Measurements from ENCODE around the gene MED15.

The MED15 gene

GRCh38 chr22:20533095-20533878, 25.9 kb downstream of the MED15 start:
- peak overlapping the region; percentile 66 for H3K23ac ChIP-seq (ENCODE audit: low read length)
- no peak for DNase-seq
- no peak overlapping the region for H3K4me2 ChIP-seq (ENCODE audit: low read length)
- H3K4ac ChIP-seq (ENCODE audit: low read depth, low read length), result no peak overlapping the region
- peaks cover 47% of the 10 kb centered on the region for H3K79me1 ChIP-seq (ENCODE audit: low read length)
- no peak overlapping the region for H3K18ac ChIP-seq (ENCODE audit: low read length)
- H3K56ac ChIP-seq (ENCODE audit: low read length), result no peak overlapping the region
- H2AK5ac ChIP-seq (ENCODE audit: low read length), result no peak overlapping the region
- no CpG with 5 or more reads among the region's 11 CpGs for WGBS (ENCODE audit: extremely low coverage, insufficient coverage, low lambda C conversion rate)
- H3K4me1 ChIP-seq (ENCODE audit: control insufficient read depth, low read depth, low read length), result peaks cover 9% of the 10 kb centered on the region
- H3K36me3 ChIP-seq (ENCODE audit: control insufficient read depth, insufficient read depth, low read length), result peaks cover 5% of the 10 kb centered on the region
- no peak overlapping the region for H2BK15ac ChIP-seq (replicated peaks; ENCODE audit: low read depth)
- H3K27ac ChIP-seq (ENCODE audit: low read depth, low read length), result no peak overlapping the region
- no peak overlapping the region for H3K9ac ChIP-seq (ENCODE audit: low read length)
- H4K5ac ChIP-seq (ENCODE audit: low read length), result no peak overlapping the region
- H2BK5ac ChIP-seq (ENCODE audit: low read length), result no peak overlapping the region
- H3K79me2 ChIP-seq (ENCODE audit: control insufficient read depth, insufficient read depth, low read length), result peaks cover 43% of the 10 kb centered on the region
- no peak overlapping the region for H4K8ac ChIP-seq (ENCODE audit: low read depth, low read length)
- H3K4me3 ChIP-seq (ENCODE audit: low read length), result no peak overlapping the region
- H3K27me3 ChIP-seq (ENCODE audit: insufficient read depth, low read length, poor library complexity), result no peaks in the 10 kb centered on the region
- H2BK120ac ChIP-seq (ENCODE audit: low read depth, low read length), result no peak overlapping the region

- no peak overlapping the region for H4K8ac ChIP-seq (ENCODE audit: low read depth, low read length)
- peaks cover 9% of the 10 kb centered on the region for H3K4me1 ChIP-seq (ENCODE audit: control insufficient read depth, low read depth, low read length)
- H3K27ac ChIP-seq (ENCODE audit: low read depth, low read length), result no peak overlapping the region
- H3K27me3 ChIP-seq (ENCODE audit: insufficient read depth, low read length, poor library complexity), result no peaks in the 10 kb centered on the region
- H3K4me2 ChIP-seq (ENCODE audit: low read length), result no peak overlapping the region
- no peak overlapping the region for H3K9ac ChIP-seq (ENCODE audit: low read length)
- no CpG with 5 or more reads among the region's 3 CpGs for WGBS (ENCODE audit: extremely low coverage, insufficient coverage, low lambda C conversion rate)
- no peak overlapping the region for H2BK120ac ChIP-seq (ENCODE audit: low read depth, low read length)
- peaks cover 37% of the 10 kb centered on the region for H3K79me2 ChIP-seq (ENCODE audit: control insufficient read depth, insufficient read depth, low read length)
- DNase-seq, result no peak
- no peak overlapping the region for H3K56ac ChIP-seq (ENCODE audit: low read length)
- peaks cover 2% of the 10 kb centered on the region for H3K36me3 ChIP-seq (ENCODE audit: control insufficient read depth, insufficient read depth, low read length)
- peak overlapping the region; percentile 3 for H3K23ac ChIP-seq (ENCODE audit: low read length)
- H3K18ac ChIP-seq (ENCODE audit: low read length), result no peak overlapping the region
- no peak overlapping the region for H3K4ac ChIP-seq (ENCODE audit: low read depth, low read length)
- no peak overlapping the region for H2BK15ac ChIP-seq (replicated peaks; ENCODE audit: low read depth)
- H3K4me3 ChIP-seq (ENCODE audit: low read length), result no peak overlapping the region
- H2BK5ac ChIP-seq (ENCODE audit: low read length), result no peak overlapping the region
- no peak overlapping the region for H4K5ac ChIP-seq (ENCODE audit: low read length)
- H2AK5ac ChIP-seq (ENCODE audit: low read length), result no peak overlapping the region
- peaks cover 41% of the 10 kb centered on the region for H3K79me1 ChIP-seq (ENCODE audit: low read length)
These were observed 26.5 kb downstream of the MED15 start for GRCh38 chr22:20533879-20534265.

- no CpG with 5 or more reads among the region's 12 CpGs for WGBS (ENCODE audit: extremely low coverage, insufficient coverage, low lambda C conversion rate)
- H2BK120ac ChIP-seq (ENCODE audit: low read depth, low read length), result no peak overlapping the region
- H3K36me3 ChIP-seq (ENCODE audit: control insufficient read depth, insufficient read depth, low read length), result peaks cover 2% of the 10 kb centered on the region
- H3K56ac ChIP-seq (ENCODE audit: low read length), result no peak overlapping the region
- no peak overlapping the region for H3K4me3 ChIP-seq (ENCODE audit: low read length)
- no peak overlapping the region for H3K4me2 ChIP-seq (ENCODE audit: low read length)
- peaks cover 30% of the 10 kb centered on the region for H3K79me1 ChIP-seq (ENCODE audit: low read length)
- no peaks in the 10 kb centered on the region for H3K27me3 ChIP-seq (ENCODE audit: insufficient read depth, low read length, poor library complexity)
- no peak overlapping the region for H2BK15ac ChIP-seq (replicated peaks; ENCODE audit: low read depth)
- peaks cover 26% of the 10 kb centered on the region for H3K79me2 ChIP-seq (ENCODE audit: control insufficient read depth, insufficient read depth, low read length)
- no peak for DNase-seq
- H3K27ac ChIP-seq (ENCODE audit: low read depth, low read length), result no peak overlapping the region
- no peak overlapping the region for H2BK5ac ChIP-seq (ENCODE audit: low read length)
- no peak overlapping the region for H3K9ac ChIP-seq (ENCODE audit: low read length)
- H3K4me1 ChIP-seq (ENCODE audit: control insufficient read depth, low read depth, low read length), result no peaks in the 10 kb centered on the region
- no peak overlapping the region for H2AK5ac ChIP-seq (ENCODE audit: low read length)
- H3K18ac ChIP-seq (ENCODE audit: low read length), result no peak overlapping the region
- H4K8ac ChIP-seq (ENCODE audit: low read depth, low read length), result no peak overlapping the region
- H4K5ac ChIP-seq (ENCODE audit: low read length), result no peak overlapping the region
- H3K23ac ChIP-seq (ENCODE audit: low read length), result no peak overlapping the region
- H3K4ac ChIP-seq (ENCODE audit: low read depth, low read length), result no peak overlapping the region
These were observed 29.3 kb downstream of the MED15 start for GRCh38 chr22:20536590-20537324.

GRCh38 chr22:20537325-20537756, 29.9 kb downstream of the MED15 start:
- Histone ChIP-seq H2BK15ac (replicated peaks; ENCODE audit: low read depth) (no peak overlapping the region), H3K4me3 (ENCODE audit: low read length) (no peak overlapping the region), H2BK5ac (ENCODE audit: low read length) (no peak overlapping the region), H3K79me2 (ENCODE audit: control insufficient read depth, insufficient read depth, low read length) (peaks cover 21% of the 10 kb centered on the region), H4K5ac (ENCODE audit: low read length) (no peak overlapping the region), H3K18ac (ENCODE audit: low read length) (no peak overlapping the region), H4K8ac (ENCODE audit: low read depth, low read length) (no peak overlapping the region), H3K4me2 (ENCODE audit: low read length) (no peak overlapping the region), H2AK5ac (ENCODE audit: low read length) (no peak overlapping the region), H3K9ac (ENCODE audit: low read length) (no peak overlapping the region), H3K27me3 (ENCODE audit: insufficient read depth, low read length, poor library complexity) (no peaks in the 10 kb centered on the region), H3K56ac (ENCODE audit: low read length) (no peak overlapping the region), H2BK120ac (ENCODE audit: low read depth, low read length) (no peak overlapping the region), H3K4me1 (ENCODE audit: control insufficient read depth, low read depth, low read length) (no peaks in the 10 kb centered on the region), H3K27ac (ENCODE audit: low read depth, low read length) (no peak overlapping the region), H3K36me3 (ENCODE audit: control insufficient read depth, insufficient read depth, low read length) (peaks cover 2% of the 10 kb centered on the region), H3K23ac (ENCODE audit: low read length) (no peak overlapping the region), H3K4ac (ENCODE audit: low read depth, low read length) (no peak overlapping the region), H3K79me1 (ENCODE audit: low read length) (peaks cover 25% of the 10 kb centered on the region)
- no CpG with 5 or more reads among the region's 3 CpGs for WGBS (ENCODE audit: extremely low coverage, insufficient coverage, low lambda C conversion rate)
- DNase-seq, result no peak

GRCh38 chr22:20537983-20538382, 30.6 kb downstream of the MED15 start:
- no peak for DNase-seq
- H3K4me3 ChIP-seq (ENCODE audit: low read length), result no peak overlapping the region
- no peak overlapping the region for H3K4ac ChIP-seq (ENCODE audit: low read depth, low read length)
- WGBS (ENCODE audit: extremely low coverage, insufficient coverage, low lambda C conversion rate), result no CpG with 5 or more reads among the region's 7 CpGs
- H2BK15ac ChIP-seq (replicated peaks; ENCODE audit: low read depth), result no peak overlapping the region
- H3K23ac ChIP-seq (ENCODE audit: low read length), result no peak overlapping the region
- no peak overlapping the region for H3K18ac ChIP-seq (ENCODE audit: low read length)
- H3K79me1 ChIP-seq (ENCODE audit: low read length), result peaks cover 19% of the 10 kb centered on the region
- H3K4me2 ChIP-seq (ENCODE audit: low read length), result no peak overlapping the region
- no peak overlapping the region for H4K5ac ChIP-seq (ENCODE audit: low read length)
- no peak overlapping the region for H2BK120ac ChIP-seq (ENCODE audit: low read depth, low read length)
- no peaks in the 10 kb centered on the region for H3K4me1 ChIP-seq (ENCODE audit: control insufficient read depth, low read depth, low read length)
- H2BK5ac ChIP-seq (ENCODE audit: low read length), result no peak overlapping the region
- no peak overlapping the region for H3K56ac ChIP-seq (ENCODE audit: low read length)
- H4K8ac ChIP-seq (ENCODE audit: low read depth, low read length), result no peak overlapping the region
- H3K27me3 ChIP-seq (ENCODE audit: insufficient read depth, low read length, poor library complexity), result no peaks in the 10 kb centered on the region
- H3K9ac ChIP-seq (ENCODE audit: low read length), result no peak overlapping the region
- no peak overlapping the region for H2AK5ac ChIP-seq (ENCODE audit: low read length)
- H3K36me3 ChIP-seq (ENCODE audit: control insufficient read depth, insufficient read depth, low read length), result peaks cover 2% of the 10 kb centered on the region
- H3K79me2 ChIP-seq (ENCODE audit: control insufficient read depth, insufficient read depth, low read length), result peaks cover 15% of the 10 kb centered on the region
- no peak overlapping the region for H3K27ac ChIP-seq (ENCODE audit: low read depth, low read length)

All from mesendoderm (in vitro differentiated cells).